Neuronal stem cell (in vitro differentiated cells): ENCODE measurements around the gene HEMK1.

Experiments used
- DNase-seq: peaks from one replicate; pipeline ENCODE4 v3.0.0-alpha.2; 2013; ENCODE audit warnings: low spot score
- H2AFZ ChIP-seq: one replicate; pipeline ENCODE4 v1.6.1; 2013; ENCODE audit warnings: mild to moderate bottlenecking, low read length, inconsistent platforms
- H2AK5ac ChIP-seq: 2 replicates; pipeline ENCODE4 v1.6.1; 2013; ENCODE audit warnings: low read depth, mild to moderate bottlenecking, inconsistent platforms, low read length, moderate library complexity, mixed read lengths
- H2BK120ac ChIP-seq: 2 replicates; pipeline ENCODE4 v1.6.1; 2013; ENCODE audit warnings: low read depth, mild to moderate bottlenecking, inconsistent platforms, low read length, moderate library complexity, mixed read lengths
- H2BK12ac ChIP-seq: one replicate; pipeline ENCODE4 v1.6.1; 2013; ENCODE audit warnings: low read length, inconsistent platforms
- H2BK15ac ChIP-seq: 2 replicates; pipeline ENCODE4 v1.6.1; 2013; ENCODE audit warnings: mild to moderate bottlenecking, low read length, inconsistent platforms, mixed read lengths
- H2BK5ac ChIP-seq: one replicate; pipeline ENCODE4 v1.6.1; 2013; ENCODE audit warnings: inconsistent platforms, mild to moderate bottlenecking, low read length, moderate library complexity
- H3K14ac ChIP-seq: one replicate; pipeline ENCODE4 v1.6.1; 2013; ENCODE audit warnings: low read length, inconsistent platforms
- H3K18ac ChIP-seq: 2 replicates; pipeline ENCODE4 v1.6.1; 2013; ENCODE audit warnings: low read length, inconsistent platforms
- H3K23ac ChIP-seq: 2 replicates; pipeline ENCODE4 v1.6.1; 2013; ENCODE audit warnings: low read depth, mild to moderate bottlenecking, mixed read lengths, low read length, inconsistent platforms; ENCODE audit not compliant: poor library complexity
- H3K27ac ChIP-seq: replicated peaks from 3 replicates; pipeline ENCODE4 v1.5.1; 2013; ENCODE audit warnings: low read length, inconsistent platforms
- H3K27me3 ChIP-seq, 3 experiments: 2 replicates each; pipeline ENCODE4 v1.6.1; 2013; ENCODE audit warnings: low read length in 3 of 3, mild to moderate bottlenecking in 2 of 3, inconsistent platforms in 1 of 3, low read depth in 1 of 3, mixed read lengths in 1 of 3, moderate library complexity in 1 of 3; ENCODE audit not compliant: control insufficient read depth in 3 of 3, insufficient read depth in 3 of 3
- H3K36me3 ChIP-seq, 2 donors: replicated peaks in 1 of 2; 2 replicates each; pipeline ENCODE4 v1.6.1; 2013; ENCODE audit warnings: low read length in 2 of 2; ENCODE audit not compliant: control insufficient read depth in 2 of 2, insufficient read depth in 2 of 2
- H3K4ac ChIP-seq: 2 replicates; pipeline ENCODE4 v1.6.1; 2013; ENCODE audit warnings: inconsistent platforms, mild to moderate bottlenecking, low read length, moderate library complexity
- H3K4me1 ChIP-seq, 2 donors: 1 replicate in 1 of 2; 2 replicates in 1 of 2; pipeline ENCODE4 v1.6.1; 2013; ENCODE audit warnings: low read length in 2 of 2, low read depth in 1 of 2; ENCODE audit not compliant: control insufficient read depth in 2 of 2, insufficient read depth in 1 of 2
- H3K4me2 ChIP-seq: one replicate; pipeline ENCODE4 v1.6.1; 2013; ENCODE audit warnings: mild to moderate bottlenecking, low read length, inconsistent platforms; ENCODE audit not compliant: insufficient read depth, poor library complexity, severe bottlenecking
- H3K4me3 ChIP-seq, 2 donors: 2 replicates each; pipeline ENCODE4 v1.5.1; 2013; ENCODE audit warnings: low read length in 2 of 2, mild to moderate bottlenecking in 2 of 2, inconsistent platforms in 1 of 2, moderate library complexity in 1 of 2
- H3K79me1 ChIP-seq: one replicate; pipeline ENCODE4 v1.6.1; 2013; ENCODE audit warnings: low read depth, mild to moderate bottlenecking, inconsistent platforms, low read length, moderate library complexity
- H3K9ac ChIP-seq: one replicate; pipeline ENCODE4 v1.6.1; 2013; ENCODE audit warnings: mild to moderate bottlenecking, low read depth, low read length, inconsistent platforms; ENCODE audit not compliant: poor library complexity
- H3K9me3 ChIP-seq, 2 donors: replicated peaks in 1 of 2; 2 replicates each; pipeline versions ENCODE3 to v1.6.1; 2013; ENCODE audit warnings: low read length in 2 of 2, mild to moderate bottlenecking in 2 of 2, inconsistent platforms in 1 of 2, low read depth in 1 of 2, mixed read lengths in 1 of 2, moderate library complexity in 1 of 2; ENCODE audit not compliant: control insufficient read depth in 2 of 2, insufficient read depth in 1 of 2
- H4K8ac ChIP-seq: one replicate; pipeline ENCODE4 v1.6.1; 2013; ENCODE audit warnings: low read depth, mild to moderate bottlenecking, inconsistent platforms, low read length, moderate library complexity
- H4K91ac ChIP-seq: one replicate; pipeline ENCODE4 v1.6.1; 2013; ENCODE audit warnings: low read length, low read depth, mild to moderate bottlenecking, inconsistent platforms; ENCODE audit not compliant: poor library complexity
- WGBS, 2 donors: extraction: QIAGEN DNeasy Blood & Tissue Kit; methylation state at CpG; one replicate each; pipeline ENCODE4 v1.1.7; 2013; ENCODE audit warnings: missing lambda C conversion rate in 2 of 2, mixed read lengths in 1 of 2; ENCODE audit not compliant: insufficient read length in 2 of 2, insufficient replicate concordance in 1 of 2; ENCODE audit errors: extremely low coverage in 2 of 2; 5-methylcytosine and 5-hydroxymethylcytosine counted together

The HEMK1 gene

GRCh38 chr3:50557915-50558314 lies 11.4 kb upstream of the HEMK1 start:
- Histone ChIP-seq H3K23ac (no peak overlapping the region), H4K91ac (no peak overlapping the region), H3K27ac (no peak overlapping the region), H3K36me3 (no peaks in the 10 kb centered on the region), H3K27me3 (peaks cover 0 to 65% (median 0%) of the 10 kb centered on the region in 3 experiments), H3K9me3 (no peaks in the 10 kb centered on the region), H2BK5ac (no peak overlapping the region), H3K4me2 (no peak overlapping the region), H3K4me1 (no peaks in the 10 kb centered on the region), H3K14ac (no peak overlapping the region), H3K79me1 (no peaks in the 10 kb centered on the region), H3K4ac (no peak overlapping the region), H3K18ac (no peak overlapping the region), H3K9ac (no peak overlapping the region), H2BK12ac (no peak overlapping the region), H2BK15ac (no peak overlapping the region), H2AK5ac (no peak overlapping the region), H2BK120ac (no peak overlapping the region), H3K4me3 (no peak overlapping the region), H2AFZ (no peak overlapping the region), H4K8ac (no peak overlapping the region)
- WGBS, 2 donors = no CpG with 5 or more reads among the region's 7 CpGs
- no peak for DNase-seq

DNA sequence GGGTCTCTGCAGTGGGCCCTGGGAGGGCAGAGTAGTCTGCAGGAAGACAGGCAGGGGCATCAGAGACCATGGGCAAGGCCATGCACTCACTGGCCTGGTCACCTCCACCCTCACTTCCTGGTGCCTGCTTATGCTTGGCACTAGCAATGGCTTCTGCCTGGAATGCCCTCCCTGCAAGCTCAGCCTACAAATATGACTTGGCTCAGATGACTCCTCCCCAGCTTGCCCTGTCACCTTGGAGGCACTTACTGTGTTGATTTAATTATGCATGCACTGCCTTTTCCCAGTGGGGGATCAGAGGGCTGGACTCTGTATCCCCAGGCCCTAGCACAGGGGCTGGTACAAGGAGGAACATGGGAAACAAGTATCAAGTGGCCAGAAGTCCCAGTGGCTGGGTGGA lies 9.6 kb upstream of the HEMK1 start:
- H2BK120ac ChIP-seq = no peak overlapping the region
- H3K4me2 ChIP-seq = no peak overlapping the region
- H3K27me3 ChIP-seq = peaks cover 0 to 63% (median 0%) of the 10 kb centered on the region in 3 experiments
- no peaks in the 10 kb centered on the region for H3K9me3 ChIP-seq
- no peak overlapping the region for H3K18ac ChIP-seq
- no peak overlapping the region for H2AFZ ChIP-seq
- no peak overlapping the region for H3K27ac ChIP-seq
- no peak overlapping the region for H2BK15ac ChIP-seq
- no peak overlapping the region for H3K4ac ChIP-seq
- DNase-seq = no peak
- no peak overlapping the region for H2AK5ac ChIP-seq
- H3K9ac ChIP-seq = peak overlapping the region; percentile 38
- H4K91ac ChIP-seq = no peak overlapping the region
- H3K23ac ChIP-seq = no peak overlapping the region
- H3K14ac ChIP-seq = no peak overlapping the region
- H3K4me3 ChIP-seq = peak overlapping the region in 1 of 2 donors; percentile 25
- H3K36me3 ChIP-seq = no peaks in the 10 kb centered on the region
- no peak overlapping the region for H2BK12ac ChIP-seq
- H3K4me1 ChIP-seq = no peaks in the 10 kb centered on the region
- peak overlapping the region; percentile 44 for H2BK5ac ChIP-seq
- H4K8ac ChIP-seq = no peak overlapping the region
- no peaks in the 10 kb centered on the region for H3K79me1 ChIP-seq

- Histone ChIP-seq H2BK12ac (no peak overlapping the region), H3K4me1 (peaks cover 0 to 7% of the 10 kb centered on the region in 2 donors), H2BK15ac (no peak overlapping the region), H2BK120ac (no peak overlapping the region), H3K9ac (no peak overlapping the region), H3K79me1 (no peaks in the 10 kb centered on the region), H3K18ac (no peak overlapping the region), H4K8ac (no peak overlapping the region), H3K14ac (no peak overlapping the region), H4K91ac (no peak overlapping the region), H3K4ac (no peak overlapping the region), H2AFZ (no peak overlapping the region), H2BK5ac (no peak overlapping the region), H3K4me2 (no peak overlapping the region), H3K9me3 (no peaks in the 10 kb centered on the region), H3K27me3 (peaks cover 0 to 75% (median 4%) of the 10 kb centered on the region in 3 experiments), H2AK5ac (no peak overlapping the region), H3K23ac (no peak overlapping the region), H3K4me3 (no peak overlapping the region), H3K27ac (no peak overlapping the region), H3K36me3 (peaks cover 0 to 1% of the 10 kb centered on the region in 2 donors)
- no CpG with 5 or more reads among the region's 2 CpGs for WGBS, 2 donors
- DNase-seq = no peak
These were observed 6.5 kb upstream of the HEMK1 start for GRCh38 chr3:50562861-50563260.

DNA sequence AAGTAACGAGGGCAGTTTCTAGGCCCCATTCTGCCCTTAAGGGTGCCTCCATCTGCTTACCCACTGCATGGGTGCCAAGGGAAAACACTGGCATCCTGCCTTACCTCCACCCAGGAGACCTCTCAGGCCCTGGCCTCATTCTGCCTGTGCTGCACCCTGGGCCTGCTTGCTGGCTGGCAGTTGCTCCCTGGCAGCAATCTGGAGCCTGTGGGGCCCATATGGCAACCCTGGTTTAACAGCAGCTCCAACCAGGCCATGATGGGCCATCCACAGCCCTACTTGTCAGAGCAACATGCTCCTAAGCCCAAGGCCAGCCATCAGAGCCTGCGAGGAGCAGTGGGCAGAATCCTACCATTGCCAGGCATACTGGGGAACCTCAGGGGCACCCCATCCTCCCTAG lies 5.5 kb upstream of the HEMK1 start:
- no peak overlapping the region for H2AK5ac ChIP-seq
- no peak for DNase-seq
- WGBS, 2 donors = no CpG with 5 or more reads among the region's 2 CpGs

More for the DNA sequence above, 5.5 kb upstream of the HEMK1 start:
- no peak overlapping the region for H2BK120ac ChIP-seq
- no peaks in the 10 kb centered on the region for H3K9me3 ChIP-seq
- H3K4me2 ChIP-seq = no peak overlapping the region
- H3K23ac ChIP-seq = peak overlapping the region; percentile 59
- H2BK15ac ChIP-seq = no peak overlapping the region
- H2BK5ac ChIP-seq = no peak overlapping the region
- H3K18ac ChIP-seq = no peak overlapping the region
- no peak overlapping the region for H3K4me3 ChIP-seq
- H3K36me3 ChIP-seq = peaks cover 0 to 1% of the 10 kb centered on the region in 2 donors
- no peak overlapping the region for H3K27ac ChIP-seq
- H4K91ac ChIP-seq = no peak overlapping the region
- H3K14ac ChIP-seq = no peak overlapping the region
- H3K27me3 ChIP-seq = peaks cover 0 to 69% (median 4%) of the 10 kb centered on the region in 3 experiments
- H3K9ac ChIP-seq = no peak overlapping the region
- H3K4me1 ChIP-seq = peaks cover 0 to 9% of the 10 kb centered on the region in 2 donors
- no peaks in the 10 kb centered on the region for H3K79me1 ChIP-seq
- no peak overlapping the region for H2AFZ ChIP-seq
- H3K4ac ChIP-seq = no peak overlapping the region
- H4K8ac ChIP-seq = no peak overlapping the region
- H2BK12ac ChIP-seq = no peak overlapping the region
